ENCODE data around the gene SIK3.

- TF ChIP-seq POLR2AphosphoS5 (IDR thresholded peaks at IDR 0.05; ENCODE audit: borderline replicate concordance, low read depth, low read length) (no peak), EZH2 (IDR thresholded peaks at IDR 0.05) (no peak), FOXP2 (optimal IDR thresholded peaks at IDR 0.05; ENCODE audit: control extremely low read depth, extremely low read length, insufficient read depth) (no peak)
Observed at GRCh38 chr11:116888024-116888423, 210.2 kb downstream of the SIK3 start.

Data from SK-N-MC (cell line).